Measurements from ENCODE around the gene UBE2O. TPM values are rescaled to one million over a fixed set of nuclear protein-coding genes. Genes with fewer than 3 reads are reported as not detected.

Gene UBE2O
- total RNA-seq, 1 experiment from 2014 or later: 52.6 TPM

- no peak overlapping the region for H4K91ac ChIP-seq (ENCODE audit: insufficient read length, low read depth, low read length)
- no peaks in the 10 kb centered on the region for H3K27me3 ChIP-seq (ENCODE audit: insufficient read depth, low read length)
- H3K9me3 ChIP-seq (ENCODE audit: control insufficient read depth, low read depth, low read length): no peaks in the 10 kb centered on the region
- H3K36me3 Mint-ChIP-seq (ENCODE audit: insufficient read depth in 1 of 3, low read depth in 3 of 3): peaks cover 39 to 78% (median 75%) of the 10 kb centered on the region in 3 experiments; a peak in 6 of 7 replicates
- H2AFZ ChIP-seq (ENCODE audit: low read length): no peak overlapping the region
- no peak overlapping the region for H3K9ac ChIP-seq (ENCODE audit: extremely low read depth, insufficient read length, low read length)
- H2BK20ac ChIP-seq (ENCODE audit: low read depth, low read length, poor library complexity, severe bottlenecking): no peak overlapping the region
- no peaks in the 10 kb centered on the region for H4K20me1 ChIP-seq (ENCODE audit: control insufficient read depth, insufficient read depth, insufficient read length)
- no peaks in the 10 kb centered on the region for H3K27me3 Mint-ChIP-seq (ENCODE audit: low read depth)
- no peak overlapping the region for H3T11ph ChIP-seq (ENCODE audit: low read length)
- no peak overlapping the region for H3K18ac ChIP-seq (ENCODE audit: insufficient read length, low read depth, low read length)
- no peak overlapping the region for H2BK15ac ChIP-seq (ENCODE audit: low read depth, low read length)
- H3K9me3 Mint-ChIP-seq: no peaks in the 10 kb centered on the region
- H3K14ac ChIP-seq (ENCODE audit: insufficient read depth, low read length): no peak overlapping the region
- no peaks in the 10 kb centered on the region for H3K79me1 ChIP-seq (ENCODE audit: insufficient read depth, low read depth, low read length, poor library complexity, severe bottlenecking)
- DNase-seq: no peak
- H3K79me2 ChIP-seq (ENCODE audit: insufficient read depth, low read length): no peaks in the 10 kb centered on the region
- no peak overlapping the region for H3K23ac ChIP-seq (ENCODE audit: insufficient read length, low read depth, low read length)
- no peak overlapping the region for H3K4ac ChIP-seq (ENCODE audit: low read depth, low read length)
- no peak overlapping the region for H2BK12ac ChIP-seq (ENCODE audit: insufficient read length, low read depth, low read length)
- no peak overlapping the region; a peak in 1 of 7 replicates for H3K27ac Mint-ChIP-seq
- no peak for TF ChIP-seq CTCF (conservative IDR thresholded peaks at IDR 0.05)
- H3K56ac ChIP-seq (ENCODE audit: insufficient read length, low read depth, low read length): no peak overlapping the region
- WGBS (ENCODE audit: extremely low coverage, insufficient read length, low lambda C conversion rate): no CpG with 5 or more reads among the region's 15 CpGs
- H3K23me2 ChIP-seq (ENCODE audit: insufficient read length, low read depth, low read length, poor library complexity, severe bottlenecking): no peaks in the 10 kb centered on the region
- H2AK5ac ChIP-seq (ENCODE audit: insufficient read length, low read length): no peak overlapping the region
- no peak overlapping the region for H4K8ac ChIP-seq (replicated peaks; ENCODE audit: insufficient read length, low read depth, low read length)
- H3K27ac ChIP-seq (ENCODE audit: insufficient read length, low read depth, low read length): no peak overlapping the region
- no peak overlapping the region for H3K4me3 Mint-ChIP-seq
- H2BK5ac ChIP-seq (ENCODE audit: insufficient read length, low read length): no peak overlapping the region
- H3K4me2 ChIP-seq (ENCODE audit: insufficient read depth, insufficient read length, low read length): no peak overlapping the region
- H3K4me1 Mint-ChIP-seq: no peaks in the 10 kb centered on the region
- no peaks in the 10 kb centered on the region for H3K4me1 ChIP-seq (ENCODE audit: insufficient read depth, low read length)
- no peak overlapping the region for H2BK120ac ChIP-seq (ENCODE audit: low read depth, low read length, poor library complexity, severe bottlenecking)
- no peak overlapping the region for H4K5ac ChIP-seq (ENCODE audit: insufficient read length, low read depth, low read length)
These were observed 57.0 kb downstream of the UBE2O start for GRCh38 chr17:76395980-76396379.
